GM18909 (cell line): ENCODE data around the gene FNDC11.

ENCODE experiments used
- ATAC-seq: cut with Tn5 transposase; IDR thresholded peaks from one replicate; pipeline ENCODE4 v1.9.1; 2021; ENCODE audit warnings: mild to moderate bottlenecking; ENCODE audit not compliant: unreplicated experiment, poor library complexity

The FNDC11 gene

GRCh38 chr20:63522981-63523611 is 30.9 kb upstream of the FNDC11 start:
- ATAC-seq: no peak

GRCh38 chr20:63525185-63525584 is 28.8 kb upstream of the FNDC11 start:
- ATAC-seq: no peak

- ATAC-seq: no peak
Observed at GRCh38 chr20:63525971-63526370, 28.0 kb upstream of the FNDC11 start.

GRCh38 chr20:63527184-63527583 is 26.8 kb upstream of the FNDC11 start:
- ATAC-seq: no peak

GRCh38 chr20:63529180-63529860 is 24.6 kb upstream of the FNDC11 start:
- ATAC-seq: no peak

GRCh38 chr20:63529861-63530787 is 23.8 kb upstream of the FNDC11 start:
- no peak for ATAC-seq

- ATAC-seq: no peak
Observed at GRCh38 chr20:63530788-63531160, 23.2 kb upstream of the FNDC11 start.

- ATAC-seq: no peak
Observed at GRCh38 chr20:63531686-63532448, 22.1 kb upstream of the FNDC11 start.

GRCh38 chr20:63532449-63532971 is 21.4 kb upstream of the FNDC11 start:
- ATAC-seq: no peak

GRCh38 chr20:63533388-63533787 is 20.6 kb upstream of the FNDC11 start:
- ATAC-seq: no peak

- ATAC-seq: no peak
Observed at GRCh38 chr20:63533871-63534393, 20.0 kb upstream of the FNDC11 start.

- no peak for ATAC-seq
Observed at GRCh38 chr20:63534427-63534830, 19.5 kb upstream of the FNDC11 start.

- ATAC-seq: no peak
Observed at GRCh38 chr20:63534831-63535651, 18.9 kb upstream of the FNDC11 start.

- ATAC-seq: no peak
Observed at GRCh38 chr20:63536241-63536977, 17.6 kb upstream of the FNDC11 start.

GRCh38 chr20:63536997-63537524 is 16.9 kb upstream of the FNDC11 start, which contains the start of gene PTK6:
TSS of gene PTK6 (minus strand) at chr20:63537376. CDS start at chr20:63537314, 62 bp downstream.
- peak; percentile 10 for ATAC-seq

GRCh38 chr20:63537525-63538203 is 16.3 kb upstream of the FNDC11 start:
- peak; percentile 87 for ATAC-seq
